Astrocyte of the cerebellum (primary cell): ENCODE measurements around the gene IMP3.
A peak's percentile ranks its signal among the peaks of the same experiment; 100 is the strongest.

ENCODE experiments used
- DNase-seq: peaks from one replicate; pipeline ENCODE4 v3.0.0-alpha.2; 2011; ENCODE audit warnings: low read depth
- H3K4me3 ChIP-seq: 2 replicates; pipeline ENCODE4 v1.5.1; 2011; ENCODE audit warnings: mild to moderate bottlenecking, low read depth, low read length, moderate library complexity
- CTCF ChIP-seq: IDR thresholded peaks from 2 replicates; pipeline ENCODE4 v1.5.1; 2012; ENCODE audit warnings: low read length, low read depth, moderate library complexity, mild to moderate bottlenecking; ENCODE audit errors: missing control alignments
- in situ Hi-C: cut with HindIII; loops from 2 replicates; pipeline ENCODE4 v1.10.0; 2017; ENCODE audit warnings: low sequenced_read_pairs

Gene IMP3

GRCh38 chr15:75661756-75662140, 21.7 kb upstream of the IMP3 start:
- DNase-seq: no peak
- in situ Hi-C loops: no loop called here
- no peak for TF ChIP-seq CTCF
- H3K4me3 ChIP-seq: no peak overlapping the region

GRCh38 chr15:75661100-75661755, 21.2 kb upstream of the IMP3 start:
- DNase-seq: peak; percentile 86
- no peak for TF ChIP-seq CTCF
- in situ Hi-C loops: no loop called here
- H3K4me3 ChIP-seq: no peak overlapping the region

- in situ Hi-C loops: no loop called here
These were observed 20.1 kb upstream of the IMP3 start for GRCh38 chr15:75659928-75660645.

GRCh38 chr15:75659141-75659771, 19.2 kb upstream of the IMP3 start:
- no peak for TF ChIP-seq CTCF
- in situ Hi-C loops: no loop called here

More at GRCh38 chr15:75659928-75660645, 20.1 kb upstream of the IMP3 start:
- no peak overlapping the region for H3K4me3 ChIP-seq
- TF ChIP-seq CTCF: no peak
- DNase-seq: no peak

GRCh38 chr15:75656813-75657212, 16.8 kb upstream of the IMP3 start:
- DNase-seq: no peak
- TF ChIP-seq CTCF: no peak
- in situ Hi-C loops: no loop called here
- H3K4me3 ChIP-seq: no peak overlapping the region

More at GRCh38 chr15:75659141-75659771, 19.2 kb upstream of the IMP3 start:
- no peak overlapping the region for H3K4me3 ChIP-seq
- no peak for DNase-seq

GRCh38 chr15:75656331-75656730, 16.3 kb upstream of the IMP3 start:
- no peak overlapping the region for H3K4me3 ChIP-seq
- TF ChIP-seq CTCF: no peak
- in situ Hi-C loops: no loop called here
- no peak for DNase-seq
